A549 (cell line): ENCODE results near the gene YIPF3.

ENCODE experiments used
- BHLHE40 ChIP-seq: IDR thresholded peaks from 2 replicates; pipeline ENCODE4 v1.6.1; 2012; ENCODE audit warnings: low read depth, low read length, inconsistent platforms
- CHD4 ChIP-seq: fragments of 200-600 bp; sonication (generic); IDR thresholded peaks from 2 replicates; pipeline ENCODE4 v1.6.1; 2016; ENCODE audit warnings: antibody characterized with exemption, mild to moderate bottlenecking, borderline replicate concordance
- CTCF ChIP-seq: fragments of >200 bp; sonication (Bioruptor Twin); formaldehyde crosslinking; IDR thresholded peaks from 3 replicates; pipeline ENCODE4 v1.5.1; 2016
- MYC ChIP-seq: IDR thresholded peaks from 2 replicates; pipeline ENCODE4 v1.6.1; 2012; ENCODE audit warnings: mild to moderate bottlenecking, inconsistent platforms, low read length, improper control_type of control experiment, borderline replicate concordance
- NFE2L2 ChIP-seq: fragments of 150-350 bp; conservative IDR thresholded peaks from 2 replicates; pipeline ENCODE4 v1.6.1; 2014; ENCODE audit warnings: low read length
- POLR2A ChIP-seq: IDR thresholded peaks from 2 replicates; pipeline ENCODE4 v1.6.1; 2012; ENCODE audit warnings: mild to moderate bottlenecking, low read length
- REST ChIP-seq: fragments of 200-600 bp; sonication (generic); IDR thresholded peaks from 2 replicates; pipeline ENCODE4 v1.6.1; 2016; ENCODE audit warnings: antibody characterized with exemption, mild to moderate bottlenecking, moderate library complexity
- SREBF2 ChIP-seq: fragments of 450-650 bp; IDR thresholded peaks from 2 replicates; pipeline ENCODE4 v1.6.1; 2014; ENCODE audit warnings: mild to moderate bottlenecking, moderate library complexity

- TF ChIP-seq BHLHE40 (no peak), SREBF2 (no peak), CTCF (no peak), REST (no peak), POLR2A (no peak), CHD4 (no peak), NFE2L2 (no peak), MYC (no peak)
Measured at GRCh38 chr6:43465948-43466347, 50.8 kb downstream of the YIPF3 start.
